Transverse colon (tissue), 4 donors: ENCODE measurements around the gene NPC1. TPM values are rescaled to one million over a fixed set of nuclear protein-coding genes. Genes with fewer than 3 reads are reported as not detected.

Experiments used
- DNase-seq: peaks from one replicate; pipeline ENCODE4 v3.0.0-alpha.2; 2019
- H3K27ac ChIP-seq, 4 donors: fragments of 200-600 bp; sonication (generic); 2 replicates each; pipeline ENCODE4 v1.5.1; 2016 to 2018; ENCODE audit warnings: inconsistent platforms in 4 of 4
- H3K27me3 ChIP-seq: fragments of 200-600 bp; sonication (generic); 2 replicates; pipeline ENCODE4 v1.5.1; 2017; ENCODE audit warnings: inconsistent platforms
- H3K36me3 ChIP-seq, 4 donors: fragments of 200-600 bp; sonication (generic); 2 replicates each; pipeline ENCODE4 v1.5.1; 2017 to 2019; ENCODE audit warnings: inconsistent platforms in 4 of 4
- H3K4me1 ChIP-seq, 4 donors: fragments of 200-600 bp; sonication (generic); 2 replicates each; pipeline ENCODE4 v1.5.1; 2017 to 2020; ENCODE audit warnings: inconsistent platforms in 4 of 4
- H3K4me3 ChIP-seq, 4 donors: fragments of 200-600 bp; sonication (generic); 1 replicate in 1 of 4; 2 replicates in 3 of 4; pipeline versions ENCODE4 v1.5.1 to v1.6.1; 2017 to 2019; ENCODE audit warnings: inconsistent platforms in 4 of 4
- H3K9me3 ChIP-seq, 2 donors: fragments of 200-600 bp; sonication (generic); 2 replicates each; pipeline ENCODE4 v1.5.1; 2017 to 2019; ENCODE audit warnings: inconsistent platforms in 2 of 2
- EP300 ChIP-seq: sonication (generic); formaldehyde crosslinking; IDR thresholded peaks from one replicate; pipeline ENCODE4 v1.6.1; 2017; ENCODE audit warnings: antibody characterized with exemption, low read depth
- POLR2A ChIP-seq: fragments of 450-650 bp; IDR thresholded peaks from one replicate; pipeline ENCODE4 v1.6.1; 2016; ENCODE audit warnings: antibody characterized with exemption, mild to moderate bottlenecking, moderate library complexity
- POLR2AphosphoS5 ChIP-seq, 3 donors: sonication (generic); formaldehyde crosslinking; IDR thresholded peaks; one replicate each; pipeline ENCODE4 v1.6.1; 2016; ENCODE audit warnings: antibody characterized with exemption in 3 of 3
- WGBS, 2 donors: methylation state at CpG; one replicate each; pipeline ENCODE4 v1.1.5; 2018; ENCODE audit warnings: low coverage in 1 of 2; 5-methylcytosine and 5-hydroxymethylcytosine counted together
- in situ Hi-C, 4 donors: fragments of 200-750 bp; cut with MboI; loops; one replicate each; pipeline versions ENCODE4 v1.15.0 to v1.15.1; 2017; ENCODE audit warnings: low sequenced_read_pairs in 3 of 4, low pct_ligation_motif_present in 1 of 4, low pct_unique_long_range_greater_than_20kb in 1 of 4
- intact Hi-C: fragments of 100-400 bp; cut with DNase I; formaldehyde crosslinking; loops from one replicate; pipeline ENCODE4 v1.15.1; 2023; ENCODE audit warnings: low total_unique reads
- total RNA-seq, 4 donors: library from RNA; depleted of rRNA; stranded (reverse); fragments of >200 nt; gene quantifications; one replicate each; pipeline ENCODE4 v1.1.0, GENCODE V29; 2016
- TF ChIP-seq, protein P1 (sequence below), 5 experiments: fragments of 200-600 bp in 3 of 5; fragments of 450-650 bp in 2 of 5; sonication (generic) in 3 of 5; IDR thresholded peaks; 1 replicate in 2 of 5; 2 replicates in 3 of 5; pipeline ENCODE4 v1.5.1; 2016 to 2017; ENCODE audit warnings: antibody characterized with exemption in 5 of 5, inconsistent platforms in 3 of 5, mild to moderate bottlenecking in 2 of 5, moderate library complexity in 1 of 5

Gene NPC1
- total RNA-seq, 4 donors from 2014 or later: 33.6 to 96.1 (median 49.7) TPM

DNA sequence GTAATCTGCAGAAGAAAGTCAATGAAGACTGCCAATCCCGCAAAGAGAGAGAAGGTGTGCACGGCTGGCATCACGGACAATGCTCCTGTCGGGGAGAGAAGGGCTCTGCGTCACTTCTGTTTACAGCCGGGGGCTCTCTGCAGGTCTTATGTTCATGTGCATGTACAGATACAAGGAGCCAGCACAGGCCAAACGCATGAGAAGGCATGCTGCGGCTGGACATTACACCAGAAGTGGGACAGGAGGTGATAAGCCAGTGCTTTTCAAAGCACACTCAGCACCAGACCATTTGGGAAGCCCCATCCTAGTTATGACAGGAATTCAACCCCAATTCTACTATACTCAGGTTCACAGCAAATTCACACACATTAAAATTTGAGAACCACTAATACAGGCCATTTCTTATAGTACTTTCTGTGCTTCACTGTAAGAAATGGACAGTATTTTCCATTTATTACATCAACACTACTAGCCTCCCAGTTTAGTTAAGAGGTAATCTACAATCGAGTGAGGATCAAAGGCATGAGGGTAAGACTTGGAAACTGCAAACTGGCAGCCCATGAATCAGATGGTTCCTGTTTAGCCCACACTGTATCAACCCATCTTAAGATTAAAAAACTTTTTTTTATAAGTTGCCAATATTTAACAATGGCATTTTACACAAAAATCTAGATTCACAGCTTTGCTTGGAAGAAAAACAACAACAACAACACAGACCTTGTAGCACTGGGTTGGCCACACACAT is 44.8 kb downstream of the NPC1 start:
- in situ Hi-C loops (no loop called here), intact Hi-C loops (no loop called here)
- Histone ChIP-seq H3K4me3 (no peak overlapping the region), H3K4me1 (no peaks in the 10 kb centered on the region), H3K27ac (peak overlapping the region in 1 of 4 donors; percentile 22), H3K36me3 (peaks cover 0 to 80% (median 35%) of the 10 kb centered on the region in 4 donors), H3K27me3 (no peaks in the 10 kb centered on the region), H3K9me3 (no peaks in the 10 kb centered on the region)
- 79 to 91% methylated on average over 1 to 9 of the region's 9 CpGs for WGBS, 2 donors
- DNase-seq: no peak
- TF ChIP-seq, protein P1, sequence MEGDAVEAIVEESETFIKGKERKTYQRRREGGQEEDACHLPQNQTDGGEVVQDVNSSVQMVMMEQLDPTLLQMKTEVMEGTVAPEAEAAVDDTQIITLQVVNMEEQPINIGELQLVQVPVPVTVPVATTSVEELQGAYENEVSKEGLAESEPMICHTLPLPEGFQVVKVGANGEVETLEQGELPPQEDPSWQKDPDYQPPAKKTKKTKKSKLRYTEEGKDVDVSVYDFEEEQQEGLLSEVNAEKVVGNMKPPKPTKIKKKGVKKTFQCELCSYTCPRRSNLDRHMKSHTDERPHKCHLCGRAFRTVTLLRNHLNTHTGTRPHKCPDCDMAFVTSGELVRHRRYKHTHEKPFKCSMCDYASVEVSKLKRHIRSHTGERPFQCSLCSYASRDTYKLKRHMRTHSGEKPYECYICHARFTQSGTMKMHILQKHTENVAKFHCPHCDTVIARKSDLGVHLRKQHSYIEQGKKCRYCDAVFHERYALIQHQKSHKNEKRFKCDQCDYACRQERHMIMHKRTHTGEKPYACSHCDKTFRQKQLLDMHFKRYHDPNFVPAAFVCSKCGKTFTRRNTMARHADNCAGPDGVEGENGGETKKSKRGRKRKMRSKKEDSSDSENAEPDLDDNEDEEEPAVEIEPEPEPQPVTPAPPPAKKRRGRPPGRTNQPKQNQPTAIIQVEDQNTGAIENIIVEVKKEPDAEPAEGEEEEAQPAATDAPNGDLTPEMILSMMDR (IDR thresholded peaks at IDR 0.05): no peak
- TF ChIP-seq POLR2A (no peak), POLR2AphosphoS5 (IDR thresholded peaks at IDR 0.05) (no peak), EP300 (no peak)

DNA sequence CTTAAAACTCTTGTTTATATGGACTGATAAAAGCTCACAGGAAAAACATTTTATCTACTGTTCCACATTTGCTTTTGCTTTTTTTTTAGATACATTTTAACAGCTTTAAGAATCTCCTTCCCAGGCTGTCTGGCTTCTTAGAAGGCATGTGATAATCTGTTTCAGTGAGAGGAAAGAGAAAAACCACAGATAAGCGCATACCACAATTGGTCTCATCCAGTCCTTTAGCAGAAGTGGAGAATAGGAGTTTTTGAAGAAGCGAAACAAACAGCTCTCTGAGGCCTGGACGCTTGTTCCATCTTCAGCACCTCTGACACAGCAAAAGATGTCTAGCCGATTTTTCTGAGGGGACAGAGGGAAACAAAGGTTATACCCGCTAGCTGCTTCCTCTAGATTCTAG is 45.4 kb downstream of the NPC1 start:
- TF ChIP-seq POLR2AphosphoS5 (IDR thresholded peaks at IDR 0.05): no peak
- TF ChIP-seq, protein P1 (IDR thresholded peaks at IDR 0.05): no peak
- TF ChIP-seq EP300: no peak
- TF ChIP-seq POLR2A: no peak
- Histone ChIP-seq H3K36me3 (peaks cover 0 to 84% (median 39%) of the 10 kb centered on the region in 4 donors), H3K27ac (peak overlapping the region in 1 of 4 donors; percentile 22), H3K4me3 (no peak overlapping the region), H3K27me3 (no peaks in the 10 kb centered on the region), H3K9me3 (no peaks in the 10 kb centered on the region), H3K4me1 (no peaks in the 10 kb centered on the region)
- DNase-seq: no peak
- WGBS, 2 donors: 62 to 78% methylated on average over 5 of the region's 5 CpGs
- intact Hi-C loops: no loop called here
- in situ Hi-C loops: no loop called here

- no peak for TF ChIP-seq EP300
- TF ChIP-seq, protein P1 (IDR thresholded peaks at IDR 0.05): no peak
- no peak for TF ChIP-seq POLR2AphosphoS5 (IDR thresholded peaks at IDR 0.05)
- no peak for TF ChIP-seq POLR2A
- H3K36me3 ChIP-seq: peaks cover 0 to 88% (median 41%) of the 10 kb centered on the region in 4 donors
- no peaks in the 10 kb centered on the region for H3K4me1 ChIP-seq
- H3K27ac ChIP-seq: no peak overlapping the region
- no peaks in the 10 kb centered on the region for H3K27me3 ChIP-seq
- H3K9me3 ChIP-seq: no peaks in the 10 kb centered on the region
- intact Hi-C loops: no loop called here
- no peak for DNase-seq
- in situ Hi-C loops: no loop called here
- 77 to 89% methylated on average over 4 to 9 of the region's 9 CpGs for WGBS, 2 donors
- no peak overlapping the region for H3K4me3 ChIP-seq
Observed at GRCh38 chr18:23539911-23540525, 46.3 kb downstream of the NPC1 start.

DNA sequence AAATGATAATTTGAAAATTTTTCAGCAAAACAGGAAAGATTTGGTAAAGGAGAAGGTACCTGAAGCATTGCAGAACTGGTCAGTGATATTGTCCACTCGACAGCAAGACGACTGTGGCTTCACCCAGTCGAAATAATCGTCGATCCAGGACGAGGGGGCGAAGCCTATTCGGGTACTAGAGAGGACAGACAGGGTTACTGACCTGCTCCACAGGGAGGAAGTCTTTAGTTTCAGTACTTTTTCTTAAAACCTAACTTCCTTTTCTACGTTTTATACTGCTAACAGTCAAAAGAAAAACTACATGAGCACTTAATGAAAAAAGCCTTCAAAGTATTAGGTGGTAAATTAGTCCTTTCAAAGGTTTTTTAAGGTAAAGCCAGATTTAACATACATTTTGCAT is 47.0 kb downstream of the NPC1 start:
- H3K27me3 ChIP-seq: no peaks in the 10 kb centered on the region
- 77 to 80% methylated on average over 9 of the region's 9 CpGs for WGBS, 2 donors
- DNase-seq: no peak
- no peak overlapping the region for H3K27ac ChIP-seq
- H3K4me3 ChIP-seq: no peak overlapping the region
- no peaks in the 10 kb centered on the region for H3K9me3 ChIP-seq
- in situ Hi-C loops (no loop called here), intact Hi-C loops (no loop called here)
- no peaks in the 10 kb centered on the region for H3K4me1 ChIP-seq
- no peak for TF ChIP-seq POLR2A
- H3K36me3 ChIP-seq: peaks cover 0 to 90% (median 42%) of the 10 kb centered on the region in 4 donors
